MM.1S (cell line): ENCODE results near the gene ITGA2.

ENCODE experiments used
- CTCF ChIP-seq: fragments of 300-600 bp; sonication (generic); IDR thresholded peaks from 2 replicates; pipeline ENCODE4 v1.5.1; 2016; ENCODE audit warnings: antibody characterized with exemption, low read length, mixed read lengths
- EZH2 ChIP-seq: fragments of 300-600 bp; sonication (generic); optimal IDR thresholded peaks from 2 replicates; pipeline ENCODE3; 2017; ENCODE audit warnings: low read depth, mild to moderate bottlenecking, antibody characterized with exemption, low read length, mixed read lengths

DNA sequence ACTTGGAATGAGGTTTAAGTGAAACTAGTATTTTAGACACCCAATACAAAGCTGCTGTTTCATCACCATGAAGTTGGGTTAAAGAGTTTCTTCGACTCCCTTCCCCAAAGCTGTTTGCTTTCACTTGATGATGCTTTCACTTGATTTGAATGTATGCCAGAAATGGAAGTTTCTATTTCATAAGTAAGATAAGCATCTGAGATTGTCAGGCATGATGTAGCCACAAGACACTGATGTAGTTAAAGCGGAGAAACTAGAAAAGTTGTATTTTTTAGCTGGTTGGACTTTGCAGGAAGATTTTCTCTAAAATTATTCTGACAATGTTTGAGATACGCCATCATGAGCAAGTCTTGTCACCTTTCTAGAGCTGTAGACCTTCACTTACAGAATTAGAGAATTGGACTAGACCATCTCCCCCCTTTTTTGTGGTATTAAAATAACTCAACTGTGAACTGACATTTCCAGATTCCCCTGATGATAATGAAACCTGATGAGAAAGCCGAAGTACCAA lies 100.4 kb downstream of the ITGA2 start:
- no peak for TF ChIP-seq CTCF
- no peak for TF ChIP-seq EZH2
